DMS153 treated with DMSO at 0.1 percent for 48 hours (cell line): Measurements from ENCODE around the gene ZBTB38.
A peak's percentile ranks its signal among the peaks of the same experiment; 100 is the strongest.

ENCODE experiments used
- DNase-seq: peaks from one replicate; lab custom pipeline; 2025; ENCODE audit not compliant: unreplicated experiment; lab: John Stamatoyannopoulos, UW

The ZBTB38 gene, protein sequence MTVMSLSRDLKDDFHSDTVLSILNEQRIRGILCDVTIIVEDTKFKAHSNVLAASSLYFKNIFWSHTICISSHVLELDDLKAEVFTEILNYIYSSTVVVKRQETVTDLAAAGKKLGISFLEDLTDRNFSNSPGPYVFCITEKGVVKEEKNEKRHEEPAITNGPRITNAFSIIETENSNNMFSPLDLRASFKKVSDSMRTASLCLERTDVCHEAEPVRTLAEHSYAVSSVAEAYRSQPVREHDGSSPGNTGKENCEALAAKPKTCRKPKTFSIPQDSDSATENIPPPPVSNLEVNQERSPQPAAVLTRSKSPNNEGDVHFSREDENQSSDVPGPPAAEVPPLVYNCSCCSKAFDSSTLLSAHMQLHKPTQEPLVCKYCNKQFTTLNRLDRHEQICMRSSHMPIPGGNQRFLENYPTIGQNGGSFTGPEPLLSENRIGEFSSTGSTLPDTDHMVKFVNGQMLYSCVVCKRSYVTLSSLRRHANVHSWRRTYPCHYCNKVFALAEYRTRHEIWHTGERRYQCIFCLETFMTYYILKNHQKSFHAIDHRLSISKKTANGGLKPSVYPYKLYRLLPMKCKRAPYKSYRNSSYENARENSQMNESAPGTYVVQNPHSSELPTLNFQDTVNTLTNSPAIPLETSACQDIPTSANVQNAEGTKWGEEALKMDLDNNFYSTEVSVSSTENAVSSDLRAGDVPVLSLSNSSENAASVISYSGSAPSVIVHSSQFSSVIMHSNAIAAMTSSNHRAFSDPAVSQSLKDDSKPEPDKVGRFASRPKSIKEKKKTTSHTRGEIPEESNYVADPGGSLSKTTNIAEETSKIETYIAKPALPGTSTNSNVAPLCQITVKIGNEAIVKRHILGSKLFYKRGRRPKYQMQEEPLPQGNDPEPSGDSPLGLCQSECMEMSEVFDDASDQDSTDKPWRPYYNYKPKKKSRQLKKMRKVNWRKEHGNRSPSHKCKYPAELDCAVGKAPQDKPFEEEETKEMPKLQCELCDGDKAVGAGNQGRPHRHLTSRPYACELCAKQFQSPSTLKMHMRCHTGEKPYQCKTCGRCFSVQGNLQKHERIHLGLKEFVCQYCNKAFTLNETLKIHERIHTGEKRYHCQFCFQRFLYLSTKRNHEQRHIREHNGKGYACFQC (N-terminal part only)

DNA sequence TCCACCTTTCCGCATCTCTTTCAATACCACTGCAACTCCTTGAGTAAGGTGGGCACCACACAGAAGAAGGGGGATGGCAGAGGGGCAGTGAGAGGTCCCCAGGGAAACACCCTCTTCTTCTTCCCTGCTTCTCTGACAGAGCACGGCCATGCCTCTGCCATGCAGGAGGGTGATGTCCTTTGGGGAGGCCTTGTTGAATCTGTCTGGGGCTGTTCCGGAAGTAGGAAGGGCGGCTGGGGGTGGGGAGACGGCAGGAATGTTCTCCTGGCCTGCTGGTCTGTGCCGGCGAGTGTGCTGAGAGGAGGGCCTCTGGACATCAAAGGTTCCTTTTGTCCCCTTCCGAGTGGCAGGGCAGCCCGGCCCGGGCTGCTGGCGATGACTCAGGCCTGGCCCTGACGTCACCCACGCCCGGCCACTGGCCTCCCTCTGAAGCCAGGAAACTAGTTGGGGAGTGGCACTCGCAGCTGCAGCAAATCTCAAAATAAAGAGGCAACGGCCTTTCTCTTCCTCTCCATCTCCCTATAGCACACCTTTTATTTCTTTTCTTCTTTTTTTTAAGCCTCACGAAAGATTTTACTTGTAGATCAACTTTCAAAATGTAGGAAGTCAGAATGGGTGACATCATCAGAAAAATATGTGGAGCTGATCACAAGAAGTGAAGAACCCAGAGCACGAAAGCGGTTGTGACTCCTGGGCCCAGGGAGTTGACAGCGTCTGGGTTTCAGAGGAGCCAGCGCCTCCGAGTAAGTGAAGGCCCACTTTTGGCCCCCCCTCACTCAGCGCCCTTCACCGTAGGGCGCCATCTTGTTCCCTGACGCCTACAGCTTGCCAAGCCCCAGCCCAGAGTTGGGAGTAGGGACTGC is at the start of gene ZBTB38:
ZBTB38 (plus strand) TSS at position 443 of the 863 bp plus-strand sequence. CDS start 73,885 bp downstream, outside the sequence.
- DNase-seq, result peak; percentile 30

DNA sequence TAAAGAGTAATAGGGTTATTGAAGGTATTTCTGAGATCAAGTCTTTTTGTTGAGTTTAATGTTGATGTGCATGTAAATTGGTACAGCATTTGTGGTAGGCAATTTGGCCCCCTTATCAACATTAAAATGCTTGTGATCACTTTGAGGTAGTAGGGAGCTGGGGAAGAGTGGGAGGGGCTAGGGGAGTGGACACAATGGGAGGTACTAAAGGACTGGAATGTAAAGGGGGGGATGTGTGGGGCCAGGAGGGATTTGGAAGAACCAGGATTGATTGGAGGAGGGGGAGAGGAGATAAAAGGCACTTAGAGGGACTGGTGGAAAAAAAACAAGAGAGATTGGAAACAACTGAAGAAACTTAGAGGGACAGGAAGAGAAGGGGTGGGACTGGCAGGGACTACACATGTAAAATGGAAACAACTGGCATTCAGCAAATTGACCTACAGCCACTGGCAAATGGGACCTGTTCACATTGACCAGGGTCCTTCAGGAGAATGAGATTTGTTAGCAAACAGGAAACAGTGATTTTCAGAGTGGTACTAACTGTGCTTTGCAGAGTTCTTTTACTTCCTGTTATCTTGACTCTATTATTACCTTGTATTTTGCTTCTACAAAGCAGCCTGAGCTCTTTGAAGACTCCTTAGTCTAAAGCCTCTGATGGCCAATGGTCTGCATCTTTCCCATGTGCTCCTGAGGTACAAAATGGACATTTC is 47.8 kb upstream of the ZBTB38 start:
- DNase-seq, result no peak

DNA sequence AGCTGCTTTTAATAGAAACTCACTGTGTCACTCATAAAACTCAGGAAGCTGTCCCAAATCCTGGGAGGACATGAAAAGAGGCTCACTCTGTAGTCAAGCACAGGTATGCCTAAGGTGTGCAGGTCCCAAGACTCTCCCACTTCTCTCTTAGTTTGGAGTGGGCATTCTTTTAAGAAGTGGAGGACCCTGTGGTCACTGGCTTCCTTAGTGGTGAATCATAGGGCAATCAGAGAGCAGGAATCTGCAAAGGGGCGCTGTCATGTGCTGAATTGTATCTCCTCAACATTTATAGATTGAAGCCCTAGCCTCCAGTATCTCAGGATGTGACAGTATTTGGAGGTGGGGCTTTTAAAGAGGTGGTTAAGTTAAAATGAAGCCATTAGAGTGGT is 47.2 kb upstream of the ZBTB38 start:
- no peak for DNase-seq

DNA sequence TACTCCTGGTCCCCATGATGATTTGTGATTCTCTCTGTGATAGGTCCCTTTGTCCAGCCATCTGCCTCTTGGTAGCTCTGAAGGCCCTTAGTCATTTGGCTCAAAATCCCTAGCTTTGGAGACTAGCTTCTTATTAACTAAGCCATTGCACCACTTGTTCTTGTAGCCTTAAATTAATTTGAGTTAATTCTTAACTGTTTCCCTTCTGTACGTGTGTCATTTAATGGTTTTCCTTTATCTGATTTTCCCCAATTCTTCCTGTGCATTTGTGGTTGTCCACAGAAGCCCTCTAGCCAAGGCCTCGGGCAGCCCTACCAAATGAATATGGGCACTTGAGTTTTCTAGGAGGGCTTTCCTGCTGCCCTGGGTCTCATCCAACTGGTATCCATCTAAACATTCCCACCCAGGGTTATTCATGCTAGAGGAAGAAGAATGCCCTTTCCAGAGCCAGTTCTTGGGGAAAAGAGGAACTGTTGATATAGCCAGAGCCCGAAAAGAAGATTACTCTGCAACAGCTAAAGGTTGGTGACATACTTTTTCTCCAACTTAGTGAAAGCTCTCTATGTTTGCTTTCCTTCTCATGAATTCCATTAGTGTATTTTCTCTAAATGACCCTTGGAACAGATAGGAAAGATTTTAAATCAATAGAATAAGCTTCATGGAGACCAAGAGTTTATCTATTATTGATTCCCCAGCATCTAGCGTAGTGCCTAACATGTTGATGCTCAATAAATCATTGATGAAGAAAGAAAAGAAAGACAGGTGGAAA is 44.2 kb upstream of the ZBTB38 start:
- no peak for DNase-seq

DNA sequence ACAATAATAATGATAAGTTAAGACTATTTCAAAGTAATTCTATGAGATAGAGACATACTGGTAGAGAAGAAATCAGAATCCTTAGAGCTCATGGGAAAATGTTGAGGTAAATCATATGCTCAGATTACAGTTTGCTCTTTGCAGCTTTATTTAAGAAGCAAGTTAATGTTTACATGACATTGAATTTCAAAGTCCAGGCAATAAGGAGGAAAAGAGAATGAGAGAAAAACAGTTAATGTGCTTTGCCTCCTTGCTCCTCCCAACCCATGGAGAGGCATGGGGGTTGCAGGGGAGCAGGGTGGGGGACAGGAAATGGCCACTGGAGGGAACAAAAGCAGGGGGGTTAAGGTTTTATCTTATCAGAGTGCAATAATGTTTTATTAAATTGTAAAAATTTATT is 42.2 kb upstream of the ZBTB38 start:
- DNase-seq, result no peak

DNA sequence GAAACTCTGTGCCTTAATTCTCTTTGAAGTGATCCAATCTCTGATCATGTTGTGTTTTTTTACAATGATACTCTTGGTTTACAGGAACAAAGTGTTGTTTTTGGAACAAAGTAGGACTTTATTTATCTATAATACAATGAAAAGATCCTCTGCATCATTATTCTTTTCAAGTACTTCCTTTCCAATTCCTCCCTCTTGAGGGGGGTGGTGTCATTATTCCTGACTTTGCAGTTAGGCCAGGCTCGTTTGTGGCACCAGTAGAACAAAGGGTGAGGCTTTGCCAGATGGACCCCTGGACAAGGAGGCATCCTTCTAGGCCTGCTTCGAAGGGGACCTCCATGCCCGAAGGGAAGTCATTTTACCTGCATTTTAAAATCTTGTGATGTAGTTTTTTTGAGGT is 41.7 kb upstream of the ZBTB38 start:
- no peak for DNase-seq

DNA sequence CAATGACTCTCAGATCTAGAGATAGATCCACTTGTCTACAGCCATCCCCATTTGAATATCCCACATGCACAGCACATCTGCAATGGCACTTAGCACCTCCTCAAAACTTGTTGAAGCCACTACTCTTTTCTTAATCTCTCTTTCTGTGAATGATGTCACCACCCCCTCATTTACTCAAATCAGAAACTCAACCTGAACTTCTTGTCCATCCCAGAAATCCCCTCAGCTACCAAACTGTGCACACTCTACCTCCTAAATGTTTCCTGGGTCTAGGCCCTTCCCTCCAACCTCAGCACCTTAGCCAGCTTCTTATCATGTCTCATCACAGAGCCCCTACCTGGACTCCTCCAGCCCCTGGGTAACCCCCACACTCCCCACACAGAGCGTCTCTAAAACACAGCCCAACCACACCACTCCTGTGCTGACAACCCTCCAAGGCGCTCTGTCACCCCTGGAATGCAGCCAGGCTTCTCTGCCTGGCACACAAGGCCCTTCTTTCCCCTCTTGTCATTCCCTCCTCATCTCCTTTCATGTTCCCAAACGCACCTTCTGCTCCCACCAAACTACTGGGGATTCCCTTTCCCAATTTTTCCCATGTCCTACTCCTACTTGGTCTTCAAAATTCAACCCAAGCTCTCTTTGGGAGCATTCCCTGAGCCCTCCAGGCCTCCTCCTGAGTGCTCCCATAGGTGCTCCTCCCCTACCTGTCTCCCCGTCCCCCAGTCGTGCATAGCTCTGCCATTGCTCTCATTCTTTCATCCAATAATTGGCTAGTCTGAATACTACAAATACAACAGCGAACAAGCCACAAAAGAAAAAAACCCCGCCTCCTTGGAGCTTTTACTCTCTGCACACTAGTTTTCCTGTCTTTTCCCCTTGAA is 39.8 kb upstream of the ZBTB38 start:
- DNase-seq, result no peak

DNA sequence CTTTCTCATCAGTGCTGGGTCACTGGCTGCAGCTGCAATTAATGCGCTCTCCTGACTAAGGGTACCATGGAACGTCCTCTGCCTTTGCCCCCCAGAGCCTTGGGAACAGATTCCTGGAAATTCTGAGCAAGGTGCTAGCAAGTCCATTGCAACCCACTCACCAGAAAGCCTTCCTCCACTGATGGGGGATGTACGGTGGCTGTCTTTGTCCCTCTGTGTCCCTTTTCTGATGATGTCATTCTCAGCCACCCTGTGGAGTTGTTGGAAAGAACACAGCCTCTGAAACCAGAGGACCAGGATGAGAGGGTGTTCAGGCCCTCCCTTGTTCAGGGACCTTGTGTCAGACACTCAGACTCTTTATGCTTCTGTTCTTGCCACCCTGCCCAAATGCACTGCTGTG is 38.1 kb upstream of the ZBTB38 start:
- no peak for DNase-seq

DNA sequence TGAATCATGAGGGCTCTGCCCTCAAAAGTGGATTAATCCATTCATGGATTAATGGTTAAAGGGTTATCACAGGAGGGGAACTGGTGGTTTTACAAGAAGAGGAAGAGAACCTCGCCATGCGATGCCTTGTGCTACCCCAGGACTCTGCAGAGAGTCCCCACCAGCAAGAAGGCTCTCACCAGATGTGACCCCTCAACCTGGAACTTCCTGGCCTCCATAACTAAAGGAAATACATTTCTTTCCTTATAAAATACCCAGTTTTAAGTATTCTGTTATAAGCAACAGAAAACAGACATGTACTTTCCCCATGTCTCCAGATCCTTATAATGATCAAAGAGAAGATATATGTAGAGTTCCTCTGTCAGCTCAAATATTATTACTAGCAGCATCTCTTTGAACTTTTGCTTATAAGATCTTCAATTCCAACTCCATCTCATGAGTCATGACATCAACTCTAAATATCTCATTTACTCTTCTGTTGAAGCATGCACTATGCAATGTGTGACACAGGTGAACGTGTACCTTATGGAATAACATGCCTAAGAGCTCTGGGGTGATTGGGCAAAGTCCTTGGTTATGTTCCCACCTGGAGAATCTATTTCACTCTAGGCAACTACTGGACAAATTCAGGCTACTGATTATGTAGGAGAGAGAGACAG is 37.5 kb upstream of the ZBTB38 start:
- no peak for DNase-seq

DNA sequence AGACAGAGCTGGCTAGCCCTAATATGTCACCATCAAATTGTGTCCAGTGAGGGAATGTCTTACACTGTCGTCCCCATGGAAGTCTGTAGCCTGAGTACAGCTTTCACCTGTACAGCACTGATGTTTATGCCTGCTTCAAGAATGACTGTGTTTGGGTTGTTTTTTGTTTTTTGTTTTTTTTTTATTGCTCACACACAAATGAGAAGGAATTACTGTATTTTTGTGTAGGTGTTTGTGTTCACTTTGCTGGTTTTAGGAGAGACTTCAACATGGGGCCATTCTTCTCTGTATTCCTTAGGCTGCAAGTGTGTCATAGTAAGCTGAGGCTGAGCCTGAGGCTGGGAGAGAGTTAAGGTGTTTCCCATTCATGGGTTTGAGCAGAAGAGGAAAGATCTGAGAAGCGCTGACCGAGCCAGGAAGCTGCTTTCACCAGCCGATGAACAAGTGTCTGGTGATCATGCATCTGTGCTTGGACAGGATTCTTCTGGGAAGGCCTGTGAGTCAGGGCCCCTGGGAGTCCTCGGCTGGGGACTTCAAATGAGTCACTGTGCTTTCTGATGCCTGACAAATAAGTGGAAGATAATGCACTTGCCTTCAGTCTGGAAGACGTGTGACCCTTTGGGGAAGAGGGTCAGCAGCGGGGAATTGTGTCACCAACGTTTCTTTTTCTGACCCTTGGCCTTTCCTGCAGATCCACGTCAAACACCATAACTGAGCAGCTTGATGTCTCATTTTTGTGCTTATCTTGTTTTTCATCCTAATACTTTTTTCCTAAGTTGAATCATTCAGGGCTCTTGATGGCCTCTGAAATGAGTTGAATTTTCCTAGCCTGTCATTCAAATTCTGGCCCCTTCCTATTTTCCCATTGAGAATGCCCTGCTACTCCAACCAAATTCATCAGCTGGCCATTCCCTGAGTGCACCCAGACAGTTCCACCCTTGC is 36.7 kb upstream of the ZBTB38 start:
- no peak for DNase-seq

DNA sequence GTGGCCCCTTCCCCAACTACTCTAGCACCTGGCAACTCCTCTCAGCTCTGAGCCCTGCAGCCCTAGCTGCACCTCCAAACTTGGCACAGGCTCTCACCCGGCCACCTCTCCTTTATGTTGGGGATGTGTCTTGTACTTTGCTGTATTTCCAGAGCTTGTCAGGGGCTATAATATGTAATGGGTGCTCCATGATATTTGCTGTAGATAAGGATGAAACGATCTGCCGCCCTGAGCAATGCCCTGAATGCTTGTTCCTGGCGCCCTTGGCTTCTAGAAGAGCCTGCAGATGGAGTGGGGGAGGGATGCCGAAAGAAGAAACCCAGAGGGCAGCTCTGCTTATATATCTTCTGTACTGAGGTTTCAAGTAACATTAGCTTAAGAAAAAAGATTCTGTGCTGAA is 35.9 kb upstream of the ZBTB38 start:
- no peak for DNase-seq

DNA sequence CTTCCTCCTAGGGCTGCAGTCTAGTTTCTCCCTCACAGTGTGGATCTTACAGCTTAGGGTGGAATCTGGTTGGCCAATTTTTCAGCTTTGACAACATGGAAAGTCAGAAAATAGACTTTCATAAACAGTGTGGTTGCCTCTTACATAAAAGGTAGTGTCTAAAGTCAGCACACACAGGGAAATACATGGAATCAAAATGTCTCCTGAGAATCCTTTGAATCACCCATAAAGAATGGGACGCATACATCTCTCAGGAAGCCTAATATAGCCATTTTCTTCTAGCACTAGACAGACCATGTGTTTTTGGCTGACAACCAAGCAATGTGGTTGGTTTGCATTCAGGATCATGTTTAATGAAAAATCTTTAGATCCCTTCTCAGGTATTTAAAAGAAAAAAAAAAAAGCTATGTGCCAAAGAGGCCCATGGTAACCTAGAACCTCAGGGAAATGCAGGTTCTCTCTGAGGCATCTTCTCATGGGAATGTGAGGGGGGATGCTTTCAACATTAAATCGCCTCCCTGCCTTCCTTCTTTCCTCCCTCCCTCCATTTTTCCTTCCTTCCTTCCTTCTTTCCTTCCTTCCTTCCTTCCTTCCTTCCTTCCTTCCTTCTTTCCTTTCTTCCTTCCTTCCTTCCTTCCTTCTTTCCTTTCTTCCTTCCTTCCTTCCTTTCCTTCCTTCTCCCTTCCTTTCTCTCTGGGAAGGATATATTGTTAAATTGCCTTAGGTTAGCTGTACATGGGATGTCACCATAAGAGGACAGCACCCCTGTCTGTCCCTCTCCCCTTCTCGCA is 34.3 kb upstream of the ZBTB38 start:
- DNase-seq, result no peak

DNA sequence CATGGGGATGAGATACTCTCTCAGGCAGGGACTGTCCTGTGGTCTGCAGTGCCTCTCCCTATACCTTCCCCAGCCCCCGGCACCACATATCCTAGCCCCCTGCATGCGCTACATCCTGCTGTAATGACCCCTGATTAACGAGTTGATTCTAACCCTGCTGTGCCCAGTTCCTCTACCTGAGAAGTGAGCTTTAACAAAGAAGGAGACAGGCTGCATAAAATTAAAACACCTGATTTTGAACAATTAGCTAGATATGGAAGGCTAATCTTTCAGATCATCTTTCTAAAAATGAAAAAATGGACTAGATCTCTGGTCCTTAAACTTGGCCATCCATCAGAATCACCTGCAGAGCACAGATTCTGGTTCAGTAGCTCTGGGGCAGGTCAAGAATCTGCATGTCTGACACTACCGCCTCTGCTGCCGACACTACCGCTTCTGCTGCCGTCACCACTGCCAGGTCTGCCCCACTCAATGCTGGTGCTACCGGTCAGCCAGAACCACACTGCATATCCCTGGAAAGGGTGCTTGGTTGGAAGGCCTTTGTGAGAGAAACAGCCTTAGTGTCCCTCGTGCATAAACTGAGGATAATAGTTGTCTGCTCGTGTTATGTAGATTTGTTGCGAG is 33.6 kb upstream of the ZBTB38 start:
- no peak for DNase-seq

DNA sequence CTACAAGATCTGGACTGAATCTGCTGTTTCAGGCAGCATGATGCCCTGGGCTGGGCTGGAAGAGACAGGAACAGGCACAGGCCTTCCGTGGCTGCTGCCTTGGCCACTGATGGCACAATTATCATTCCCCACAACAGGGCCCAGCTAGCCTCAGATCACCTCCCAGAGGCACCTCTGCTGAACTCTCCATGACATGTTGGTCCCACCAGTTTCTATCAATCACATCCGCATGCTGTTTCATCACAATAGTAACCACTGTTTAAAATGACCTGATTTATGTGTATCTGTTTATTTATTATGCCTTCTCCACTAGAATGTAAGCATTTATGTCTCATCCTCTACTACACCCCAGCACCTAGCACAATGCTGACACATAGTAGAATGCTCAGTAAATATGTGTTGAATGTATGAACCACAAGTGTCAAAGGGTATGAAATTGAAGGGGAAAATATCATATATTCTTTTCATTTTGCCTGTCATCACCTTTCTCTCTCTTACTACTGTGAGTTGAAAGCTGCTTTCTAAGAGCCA is 32.7 kb upstream of the ZBTB38 start:
- no peak for DNase-seq
